HG02678 (cell line): ENCODE data around the gene MAP3K9.

Source experiments
- ATAC-seq: cut with Tn5 transposase; IDR thresholded peaks from one replicate; pipeline ENCODE4 v1.9.1; 2021; ENCODE audit warnings: mild to moderate bottlenecking, moderate library complexity; ENCODE audit not compliant: unreplicated experiment

MAP3K9 gene

GRCh38 chr14:70701610-70702009, 107.7 kb downstream of the MAP3K9 start:
- ATAC-seq, result no peak

GRCh38 chr14:70700955-70701585, 108.2 kb downstream of the MAP3K9 start:
- ATAC-seq, result no peak

DNA sequence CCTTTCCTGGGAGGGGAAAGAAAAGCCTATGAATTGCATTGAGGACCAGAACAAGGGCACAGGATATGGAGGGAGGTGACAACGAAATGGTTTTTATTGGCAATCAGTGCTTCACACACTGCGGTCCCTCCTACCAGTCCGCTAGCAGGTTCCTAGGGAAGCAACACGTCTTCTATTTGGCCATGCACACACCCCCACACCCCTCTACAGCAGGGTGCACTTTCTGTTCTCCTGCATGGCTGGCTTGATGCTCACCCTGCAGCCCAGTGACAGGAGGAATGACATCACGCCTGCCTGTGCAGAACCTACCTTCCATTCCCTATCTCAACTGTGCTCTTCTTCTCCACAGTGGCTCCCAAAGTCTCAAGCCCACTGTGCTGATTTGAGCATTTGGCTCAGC, 109.7 kb downstream of the MAP3K9 start:
- no peak for ATAC-seq

DNA sequence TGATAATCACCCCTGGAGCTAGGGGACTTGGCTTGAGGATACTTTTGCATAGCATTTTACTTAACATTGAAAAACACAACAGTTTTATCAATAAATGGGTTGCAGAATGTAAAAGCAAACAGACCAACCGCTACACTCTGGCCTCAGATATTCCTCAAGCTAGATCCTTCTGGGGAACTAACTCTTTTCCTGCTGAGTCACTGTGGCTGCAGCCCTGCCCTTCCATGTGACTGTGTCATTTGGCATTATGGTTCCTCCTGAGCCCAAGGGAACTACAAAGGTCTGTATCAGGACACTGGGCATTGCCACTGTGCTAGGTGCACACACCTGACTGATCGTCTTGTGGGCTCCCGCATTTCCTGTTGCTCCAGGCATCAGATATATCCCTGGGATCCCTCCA, 111.0 kb downstream of the MAP3K9 start:
- ATAC-seq, result no peak

GRCh38 chr14:70697701-70698100, 111.6 kb downstream of the MAP3K9 start:
- ATAC-seq, result no peak

DNA sequence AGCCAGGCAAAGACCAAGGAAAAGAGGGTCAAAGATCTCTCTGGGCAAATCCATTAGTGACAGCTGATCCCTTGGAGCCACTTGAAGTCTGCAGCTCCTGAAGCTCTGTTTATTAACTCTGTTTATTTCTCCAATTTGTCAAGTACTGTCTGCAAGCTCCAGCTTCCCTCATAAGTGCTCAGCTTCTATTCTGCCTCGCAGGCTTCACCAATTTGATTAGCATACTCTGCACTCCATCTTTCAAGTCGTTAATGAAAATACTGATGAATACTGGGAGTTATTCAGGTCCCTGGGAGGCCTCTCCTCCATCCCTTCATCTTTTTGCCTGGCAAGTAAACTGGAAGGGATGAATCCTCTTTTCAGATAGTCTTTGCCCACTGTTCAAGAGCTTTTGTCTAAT, 113.3 kb downstream of the MAP3K9 start:
- ATAC-seq, result no peak

DNA sequence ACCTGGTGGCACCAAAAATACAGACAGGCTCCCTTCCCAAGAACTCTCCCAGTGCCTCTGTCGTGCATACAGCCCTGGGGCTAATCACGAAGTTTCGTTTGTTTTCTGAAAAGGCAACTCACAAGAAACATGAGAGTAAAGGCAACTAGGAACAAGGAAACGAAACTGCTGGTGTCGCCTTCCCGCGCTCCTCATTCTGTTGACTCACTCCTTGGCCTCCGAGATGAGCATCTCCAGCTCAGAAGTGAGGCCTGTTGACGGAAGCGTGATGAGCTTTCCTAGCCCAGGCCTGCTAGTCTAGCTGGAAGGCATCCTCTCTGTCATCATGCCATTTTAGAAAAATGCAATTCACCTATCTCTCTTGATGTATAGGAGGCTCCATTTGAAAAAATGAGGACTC, 117.1 kb downstream of the MAP3K9 start:
- no peak for ATAC-seq

GRCh38 chr14:70685474-70686197, 123.7 kb downstream of the MAP3K9 start:
- ATAC-seq, result no peak

DNA sequence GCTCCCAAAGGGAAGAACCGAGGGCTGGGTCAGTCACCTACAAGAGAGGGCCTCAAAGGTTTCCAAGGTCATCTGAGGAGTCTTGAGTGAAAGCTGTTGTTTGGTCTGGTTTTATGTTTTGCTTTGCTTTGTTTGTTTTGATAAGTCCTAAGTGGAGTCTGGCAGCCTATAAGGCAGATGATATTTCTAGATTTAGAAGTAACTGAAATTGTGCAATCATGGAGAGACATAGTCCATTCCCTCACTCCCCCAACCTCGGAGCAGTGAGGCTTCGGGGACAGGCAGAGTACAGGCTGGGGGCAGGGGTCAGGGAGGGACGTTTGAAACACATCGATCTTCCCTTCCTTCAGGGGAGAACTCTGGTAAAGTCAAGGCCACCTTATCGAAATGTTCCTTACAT, 125.3 kb downstream of the MAP3K9 start:
- ATAC-seq, result no peak

- ATAC-seq, result no peak
Measured at GRCh38 chr14:70680748-70681147, 128.6 kb downstream of the MAP3K9 start.

- no peak for ATAC-seq
Measured at GRCh38 chr14:70677341-70677740, 132.0 kb downstream of the MAP3K9 start.
